ENCODE data around the gene KLK3.
"Not testable (repeated sequence)": the region's sequence is repeated elsewhere in the genome, so short reads cannot be mapped to it uniquely, and the experiment has no call there.

The KLK3 gene

GRCh38 chr19:50854636-50855410 is at the start of gene KLK3:
TSS of gene KLK3 (plus strand) at chr19:50854915. CDS start at chr19:50854956, 41 bp downstream.
- in situ Hi-C loops (cut with MboI; ENCODE audit: low sequenced_read_pairs): no loop called here

- in situ Hi-C loops (cut with MboI; ENCODE audit: low sequenced_read_pairs): no loop called here
Observed at GRCh38 chr19:50808856-50809255, 45.9 kb upstream of the KLK3 start.

- in situ Hi-C loops (cut with MboI; ENCODE audit: low sequenced_read_pairs): not testable (repeated sequence)
Observed at GRCh38 chr19:50811622-50812238, 43.0 kb upstream of the KLK3 start.

- in situ Hi-C loops (cut with MboI; ENCODE audit: low sequenced_read_pairs): no loop called here
Observed at GRCh38 chr19:50812474-50812873, 42.2 kb upstream of the KLK3 start.

- in situ Hi-C loops (cut with MboI; ENCODE audit: low sequenced_read_pairs): no loop called here
Observed at GRCh38 chr19:50814883-50815282, 39.8 kb upstream of the KLK3 start.

DNA sequence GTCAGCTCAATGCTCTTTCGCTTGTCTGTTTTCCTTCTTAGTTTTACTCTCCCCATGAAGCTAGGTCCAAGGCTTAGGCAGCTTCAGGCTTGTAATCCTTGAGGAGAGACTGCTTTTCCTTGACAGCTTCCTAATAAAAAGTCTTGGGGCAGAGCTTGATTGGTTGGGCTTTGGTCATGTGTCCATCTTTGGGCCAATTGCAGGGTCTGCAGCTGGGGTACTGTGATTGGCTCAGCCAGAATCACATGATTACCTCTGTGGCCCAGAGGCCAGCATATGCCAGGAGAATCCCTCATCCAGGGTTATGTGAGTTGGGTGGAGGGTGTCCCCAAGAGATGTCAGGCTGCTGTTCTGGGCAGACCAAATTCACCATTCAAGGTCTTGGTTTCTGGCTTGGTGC is 39.3 kb upstream of the KLK3 start:
- in situ Hi-C loops (cut with MboI; ENCODE audit: low sequenced_read_pairs): no loop called here

DNA sequence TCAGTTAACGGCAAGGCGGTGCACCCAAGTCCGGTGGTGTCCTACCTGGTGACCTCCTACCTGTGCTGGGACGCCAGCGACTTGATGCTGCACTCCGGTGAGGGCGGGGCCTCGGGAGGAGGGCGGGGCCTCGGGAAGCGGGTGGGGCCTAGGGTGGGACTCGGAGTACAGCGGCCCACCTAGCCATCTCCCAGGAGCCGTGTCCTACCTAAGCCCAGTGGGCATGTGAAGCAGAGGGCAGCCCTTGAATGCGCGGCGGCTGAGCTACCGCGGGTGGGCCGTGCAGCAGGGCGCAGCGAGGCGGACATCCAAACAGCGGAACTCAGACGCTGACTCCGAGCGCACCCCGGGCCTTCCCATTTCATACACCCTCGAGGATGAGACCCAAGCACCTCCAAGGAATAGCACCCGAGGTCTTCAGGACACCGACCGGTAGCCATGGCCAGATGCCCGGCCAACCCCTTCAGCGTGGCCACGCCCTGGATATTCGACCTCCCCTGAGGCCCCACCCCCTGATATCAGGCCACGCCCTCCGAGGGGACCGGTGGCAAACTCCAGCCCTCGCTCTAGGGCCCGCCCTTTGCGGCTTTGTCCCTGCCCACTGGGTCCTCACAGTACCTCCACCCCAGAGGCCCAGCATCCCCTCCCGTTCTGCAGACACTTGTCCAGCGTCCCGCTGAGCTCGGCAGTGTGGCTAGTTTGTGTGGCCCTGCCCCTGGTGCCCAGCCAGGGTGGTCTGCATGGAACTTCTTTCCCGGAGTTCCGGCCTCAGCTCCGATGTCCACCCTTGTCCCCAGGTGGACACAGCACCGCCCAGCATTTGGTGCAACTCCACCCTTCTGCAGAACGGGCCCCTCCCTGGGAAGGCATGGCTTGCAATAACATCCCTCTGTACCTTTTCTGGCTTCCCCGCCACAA is 36.5 kb upstream of the KLK3 start:
- in situ Hi-C loops (cut with MboI; ENCODE audit: low sequenced_read_pairs): no loop called here

- in situ Hi-C loops (cut with MboI; ENCODE audit: low sequenced_read_pairs): no loop called here
Observed at GRCh38 chr19:50818859-50819472, 35.7 kb upstream of the KLK3 start.

GRCh38 chr19:50819636-50820035 is 35.1 kb upstream of the KLK3 start:
- in situ Hi-C loops (cut with MboI; ENCODE audit: low sequenced_read_pairs): no loop called here

- in situ Hi-C loops (cut with MboI; ENCODE audit: low sequenced_read_pairs): no loop called here
Observed at GRCh38 chr19:50820086-50820485, 34.6 kb upstream of the KLK3 start.

DNA sequence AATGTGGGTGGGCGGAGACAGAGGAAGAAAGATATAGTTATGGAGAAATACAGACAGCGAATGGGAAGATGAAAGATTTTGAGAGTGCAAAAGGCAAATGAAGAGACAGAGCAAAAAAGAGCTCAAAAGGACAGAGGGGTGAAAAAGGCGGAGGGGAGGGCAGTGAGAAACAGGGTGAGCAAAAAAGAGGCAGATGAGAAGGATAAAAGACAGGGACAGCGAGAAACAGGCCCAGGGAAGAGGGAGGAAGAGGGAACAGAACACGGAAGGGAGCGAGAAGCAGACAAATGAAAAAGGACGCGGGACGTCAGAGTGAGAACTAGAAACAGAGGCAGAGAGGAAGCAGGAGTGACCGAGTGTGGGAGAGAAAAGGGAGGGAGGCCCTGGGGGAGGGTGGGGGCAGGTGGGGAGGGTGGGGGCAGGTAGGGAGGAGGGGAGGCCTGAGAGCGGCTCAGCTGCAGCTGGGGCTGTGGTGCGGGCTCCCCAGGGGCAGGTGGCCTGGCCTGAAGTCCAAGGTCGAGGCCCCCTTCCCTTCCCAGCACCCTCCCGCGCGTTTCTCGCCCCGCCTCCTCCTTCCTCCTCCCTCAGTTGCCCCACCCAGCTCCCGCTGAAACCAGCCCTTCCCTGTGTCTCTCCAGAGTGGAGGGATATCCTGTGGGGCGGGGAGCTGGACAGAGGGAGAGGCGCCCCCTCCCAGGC is 34.0 kb upstream of the KLK3 start:
- in situ Hi-C loops (cut with MboI; ENCODE audit: low sequenced_read_pairs): no loop called here

DNA sequence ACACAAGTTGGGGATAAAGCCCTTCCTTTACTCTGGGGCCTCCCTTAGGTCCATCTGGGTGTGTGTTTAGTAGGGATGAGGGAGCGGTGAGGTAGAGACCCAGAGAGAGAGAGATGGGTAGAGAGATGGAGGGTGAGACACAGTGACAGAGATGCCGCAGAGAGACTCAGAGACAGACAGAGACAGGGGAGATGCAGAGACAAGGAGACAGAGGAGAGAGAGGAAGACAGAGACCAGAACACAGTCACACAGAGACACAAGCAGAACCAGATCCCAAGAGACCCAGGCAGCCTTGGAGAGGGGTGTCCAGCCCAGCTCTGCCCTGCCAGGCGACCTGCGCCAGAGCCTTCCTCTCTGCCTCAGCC is 33.5 kb upstream of the KLK3 start:
- in situ Hi-C loops (cut with MboI; ENCODE audit: low sequenced_read_pairs): no loop called here

DNA sequence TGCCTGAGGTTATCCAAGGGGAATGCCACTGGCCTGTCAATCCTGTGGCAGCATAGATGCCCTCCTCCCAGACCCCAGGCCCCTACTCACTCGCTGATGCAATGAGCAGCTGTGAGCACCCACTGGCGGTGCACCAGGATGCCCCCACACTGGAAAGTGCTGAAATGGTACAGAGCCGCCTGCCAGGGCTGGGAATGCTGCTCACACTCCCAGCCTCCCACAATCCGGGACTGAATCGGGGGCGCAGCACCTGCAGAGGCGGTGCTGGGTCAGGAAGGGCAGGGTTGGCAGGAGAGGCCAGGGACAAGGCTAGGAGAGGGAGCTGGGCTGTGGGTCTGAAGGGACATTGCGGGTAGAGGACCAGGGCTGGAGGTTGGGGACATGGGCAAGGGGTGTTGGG is 33.1 kb upstream of the KLK3 start:
- in situ Hi-C loops (cut with MboI; ENCODE audit: low sequenced_read_pairs): no loop called here

DNA sequence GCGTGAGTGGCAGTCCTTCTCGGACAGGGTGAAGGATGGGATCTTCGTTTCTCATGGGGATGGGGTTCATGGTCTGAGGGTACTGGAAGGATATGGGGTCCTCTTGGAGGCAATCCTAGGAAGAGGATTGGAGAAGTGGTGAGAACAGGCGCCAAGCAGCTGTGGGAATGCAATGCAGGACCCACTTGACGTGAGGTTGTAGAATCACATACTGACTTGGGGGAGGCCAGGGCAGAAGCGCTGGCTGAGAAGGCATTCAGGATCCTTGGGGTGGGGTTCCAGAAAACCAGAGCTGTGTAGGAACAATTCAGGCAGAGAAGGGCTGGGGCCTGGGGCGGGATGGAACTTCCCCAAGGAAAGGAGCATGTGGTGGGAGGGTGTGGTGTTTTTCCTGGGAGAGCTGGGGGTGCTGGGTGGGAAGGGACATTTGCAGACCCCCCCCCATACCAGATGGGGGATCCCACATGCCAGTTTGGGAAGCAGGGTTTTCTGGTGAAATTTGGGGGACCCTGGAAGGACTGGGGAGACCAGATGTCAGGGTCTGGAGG is 32.0 kb upstream of the KLK3 start:
- in situ Hi-C loops (cut with MboI; ENCODE audit: low sequenced_read_pairs): no loop called here

DNA sequence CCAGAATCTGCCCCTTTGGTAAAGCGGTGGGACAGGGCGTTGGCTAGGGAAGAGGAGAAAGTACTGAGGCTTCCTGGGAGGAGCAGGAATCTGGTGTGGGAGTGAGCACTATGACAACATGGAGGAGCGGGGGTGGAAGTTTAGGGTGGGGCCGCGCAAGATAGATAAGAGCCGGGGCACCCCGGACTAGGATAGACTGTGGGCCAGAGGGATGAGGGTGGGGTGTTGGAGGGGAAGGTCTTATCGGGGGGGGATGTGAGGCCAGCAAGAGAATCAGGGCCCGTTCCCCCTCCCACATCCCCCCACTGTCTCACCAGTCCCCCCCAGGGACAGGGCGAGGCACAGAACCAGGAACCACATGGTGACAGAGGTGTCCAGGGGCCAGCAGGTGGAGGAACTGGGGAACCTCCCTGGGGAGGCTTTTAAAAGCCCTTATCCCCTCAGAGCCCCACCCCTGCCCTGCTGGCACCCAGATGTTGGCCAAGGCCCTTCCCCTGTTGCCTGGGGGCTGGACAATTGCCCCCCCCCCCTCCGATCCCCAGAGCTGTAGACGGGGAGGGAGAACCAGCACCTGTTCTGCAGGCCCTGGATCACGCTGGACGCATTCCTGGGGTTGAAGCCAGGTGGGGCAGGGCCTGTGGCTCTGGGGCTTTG is 31.2 kb upstream of the KLK3 start, which contains the start of gene KLK1:
TSS of gene KLK1 (minus strand) at position 399 of the 654 bp plus-strand sequence. CDS start at position 360, 39 bp downstream.
- in situ Hi-C loops (cut with MboI; ENCODE audit: low sequenced_read_pairs): no loop called here

GRCh38 chr19:50826492-50827240 is 28.0 kb upstream of the KLK3 start:
- in situ Hi-C loops (cut with MboI; ENCODE audit: low sequenced_read_pairs): no loop called here

DNA sequence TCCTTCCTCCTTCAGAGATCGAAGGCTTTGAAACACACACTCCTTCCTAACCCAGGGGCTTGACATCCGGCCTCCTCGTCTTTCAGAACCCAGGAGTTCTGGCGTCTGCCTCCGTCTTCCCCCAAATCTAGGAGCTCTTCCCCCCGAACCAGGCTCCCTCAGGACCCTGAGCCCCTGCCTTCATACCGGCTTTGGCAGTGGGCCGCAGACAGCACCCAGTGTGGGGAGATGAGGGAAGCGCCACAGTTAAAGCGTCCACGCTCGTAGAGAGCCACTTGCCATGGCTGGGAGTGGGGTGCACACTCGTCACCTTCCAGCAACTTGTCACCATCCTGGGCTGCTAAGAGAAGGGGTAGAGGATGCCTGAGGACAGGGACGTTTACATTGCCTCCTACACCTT is 27.2 kb upstream of the KLK3 start:
- in situ Hi-C loops (cut with MboI; ENCODE audit: low sequenced_read_pairs): no loop called here

DNA sequence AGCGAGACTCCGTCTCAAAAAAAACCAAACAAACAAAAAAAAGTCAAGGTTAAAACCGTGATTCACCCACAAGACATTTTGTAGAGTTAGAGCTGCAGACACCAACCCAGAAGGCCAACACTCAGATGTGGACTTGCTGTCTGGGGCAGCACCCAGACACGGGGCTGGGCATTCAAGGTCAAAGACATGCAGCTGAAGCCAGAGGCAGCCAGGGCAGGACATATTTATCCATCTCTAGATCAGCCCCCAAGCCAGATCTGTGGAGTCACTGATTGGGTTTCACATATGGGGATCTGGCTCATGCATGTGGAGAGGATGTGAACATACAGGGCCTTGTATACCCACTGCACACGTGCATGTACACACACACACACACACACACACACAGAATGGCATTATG is 24.9 kb upstream of the KLK3 start:
- in situ Hi-C loops (cut with MboI; ENCODE audit: low sequenced_read_pairs): no loop called here
